ENCODE measurements around the gene ELL.

DNA sequence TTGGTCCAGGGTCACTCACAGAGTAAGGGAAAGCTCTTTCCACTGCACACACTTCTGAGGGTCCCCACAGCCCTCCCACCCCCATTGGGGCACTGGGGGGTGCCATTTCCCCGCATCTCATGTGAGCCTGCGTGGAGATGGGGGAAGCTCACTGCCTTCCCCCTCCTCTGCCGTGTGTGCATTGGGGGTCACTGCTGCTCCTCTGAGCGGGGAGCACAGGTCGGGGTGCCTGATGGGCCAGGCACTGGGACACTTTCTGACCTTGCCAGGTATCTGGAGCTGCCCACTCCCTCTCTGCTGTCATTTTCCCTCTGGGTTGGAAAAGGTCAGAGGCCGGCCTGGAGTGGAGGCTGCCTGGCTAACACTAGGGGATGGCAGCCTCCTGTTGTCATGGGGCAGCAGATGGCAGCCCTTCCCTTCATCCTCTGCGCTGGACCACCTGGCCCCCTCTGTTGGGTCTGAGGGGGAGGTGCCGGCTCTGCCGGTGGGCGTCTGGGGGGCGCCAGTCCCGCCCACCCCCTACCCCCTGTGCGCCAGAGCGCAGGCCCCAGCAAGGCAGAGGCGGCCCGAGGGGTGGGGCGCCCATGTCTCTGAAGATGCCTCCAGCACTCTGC is 93.6 kb downstream of the ELL start:
- TF ChIP-seq EP300 (IDR thresholded peaks at IDR 0.05; ENCODE audit: borderline replicate concordance) (no peak), REST (IDR thresholded peaks at IDR 0.05; ENCODE audit: low read depth) (no peak), YY1 (IDR thresholded peaks at IDR 0.05; ENCODE audit: low read depth) (no peak), RAD21 (IDR thresholded peaks at IDR 0.05; ENCODE audit: low read depth) (no peak), TEAD4 (IDR thresholded peaks at IDR 0.05) (no peak), TAF1 (IDR thresholded peaks at IDR 0.05; ENCODE audit: low read depth) (no peak)

Measured in Ishikawa (cell line).